NB4 (cell line): Measurements from ENCODE around the gene PCP4L1.

Source experiments
- CTCF ChIP-seq: IDR thresholded peaks from one replicate; pipeline ENCODE4 v1.5.1; 2012; ENCODE audit warnings: low read depth, low read length
- MAX ChIP-seq: IDR thresholded peaks from 2 replicates; pipeline ENCODE4 v1.6.1; 2011; ENCODE audit warnings: low read depth, low read length
- MYC ChIP-seq: IDR thresholded peaks from 2 replicates; pipeline ENCODE4 v1.6.1; 2011; ENCODE audit warnings: low read depth, low read length
- POLR2A ChIP-seq: IDR thresholded peaks from 2 replicates; pipeline ENCODE4 v1.6.1; 2011; ENCODE audit warnings: mild to moderate bottlenecking; ENCODE audit not compliant: insufficient read length; ENCODE audit errors: extremely low read depth

- TF ChIP-seq CTCF: peak; percentile 81
- no peak for TF ChIP-seq POLR2A
- TF ChIP-seq MAX: no peak
- TF ChIP-seq MYC: no peak
Observed at GRCh38 chr1:161209790-161210409, 48.6 kb upstream of the PCP4L1 start.
